ENCODE measurements around the gene ZBTB21.

DNA sequence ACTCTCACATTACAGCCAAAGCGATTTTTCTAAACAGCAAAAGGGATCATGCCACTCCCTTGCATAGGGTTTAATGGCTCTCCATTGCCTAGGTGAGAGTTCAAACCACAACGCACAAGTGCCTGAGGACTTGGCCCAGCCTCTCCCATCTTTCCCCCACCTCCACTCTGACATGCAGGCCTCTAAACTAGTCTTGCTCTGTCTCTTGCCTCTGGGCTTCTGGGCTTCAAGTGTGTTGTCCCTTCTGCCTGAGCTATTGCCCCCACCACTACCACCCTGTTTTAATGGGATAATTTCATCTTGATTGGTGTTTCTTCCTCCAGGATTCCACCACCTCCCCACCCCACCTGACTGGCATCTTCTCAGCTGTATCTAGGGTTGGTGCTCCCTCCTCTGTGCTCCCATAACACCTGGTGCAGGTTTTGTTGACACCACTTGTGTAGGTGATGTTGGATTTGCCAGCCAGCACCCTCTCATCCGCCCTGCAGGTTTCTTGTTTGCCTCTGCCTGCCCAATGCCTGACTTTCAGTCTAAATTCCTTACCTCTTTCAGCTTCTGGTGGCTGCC lies 2.7 kb upstream of the ZBTB21 start:
- no peak for TF ChIP-seq CTCF (conservative IDR thresholded peaks at IDR 0.05; ENCODE audit: low read depth, low read length)
- no peak for TF ChIP-seq CEBPB (IDR thresholded peaks at IDR 0.05; ENCODE audit: low read depth, low read length)
